GM12892 (cell line): ENCODE data around the gene SLC35G4.

Experiments used
- POLR2A ChIP-seq: IDR thresholded peaks from 2 replicates; pipeline ENCODE4 v1.6.1; 2011; ENCODE audit warnings: low read depth, low read length, control low read depth
- TAF1 ChIP-seq: IDR thresholded peaks from 2 replicates; pipeline ENCODE4 v1.6.1; 2011; ENCODE audit warnings: low read depth, mild to moderate bottlenecking, control low read depth, low read length, borderline replicate concordance

DNA sequence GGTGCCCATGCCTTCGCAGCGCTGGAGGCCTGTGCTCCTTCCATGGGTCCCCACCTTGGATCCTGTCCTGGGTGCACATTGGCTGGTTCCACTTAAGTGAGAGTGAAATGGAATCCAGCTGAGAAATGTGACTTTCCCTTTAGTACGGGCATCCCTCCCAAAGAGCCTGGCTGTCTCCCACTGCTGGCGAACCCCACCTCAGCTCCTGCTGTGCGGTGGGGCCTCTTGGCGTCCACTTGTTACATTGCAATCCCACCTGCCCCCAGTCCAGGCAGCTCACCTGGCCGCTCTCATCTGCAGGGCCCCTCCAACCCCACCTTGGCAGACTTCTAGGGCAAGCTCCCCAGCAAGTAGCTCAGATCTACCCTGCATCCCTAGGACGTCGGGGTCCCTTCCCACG, 44.1 kb downstream of the SLC35G4 start:
- TF ChIP-seq TAF1 (no peak), POLR2A (no peak)
